Activated CD4-positive, alpha-beta T cell treated with anti-CD3 and anti-CD28 coated beads, Interleukin-2, amount 50 U/mL, for 24 hours (primary cell): ENCODE results near the gene CDC42EP3.
A peak's percentile ranks its signal among the peaks of the same experiment; 100 is the strongest.

ENCODE experiments used
- DNase-seq, 2 donors: peaks; one replicate each; pipeline ENCODE4 v3.0.0-alpha.2; 2020; ENCODE audit warnings: low read depth in 1 of 2, low spot score in 1 of 2

Gene CDC42EP3

GRCh38 chr2:37637190-37637860 is 34.1 kb downstream of the CDC42EP3 start:
- DNase-seq, result no peak

GRCh38 chr2:37636381-37637066 is 34.9 kb downstream of the CDC42EP3 start:
- DNase-seq, result no peak

GRCh38 chr2:37635504-37636380 is 35.7 kb downstream of the CDC42EP3 start:
- DNase-seq, result peak; percentile 42 to 80

GRCh38 chr2:37634914-37635503 is 36.4 kb downstream of the CDC42EP3 start:
- no peak for DNase-seq

- no peak for DNase-seq
These were observed 37.6 kb downstream of the CDC42EP3 start for GRCh38 chr2:37633845-37634244.

GRCh38 chr2:37633234-37633633 is 38.2 kb downstream of the CDC42EP3 start:
- no peak for DNase-seq

GRCh38 chr2:37632310-37632709 is 39.1 kb downstream of the CDC42EP3 start:
- DNase-seq, result no peak

- no peak for DNase-seq
These were observed 39.7 kb downstream of the CDC42EP3 start for GRCh38 chr2:37631698-37632097.

GRCh38 chr2:37631292-37631691 is 40.1 kb downstream of the CDC42EP3 start:
- DNase-seq, result no peak

GRCh38 chr2:37630776-37631175 is 40.7 kb downstream of the CDC42EP3 start:
- no peak for DNase-seq

GRCh38 chr2:37630301-37630700 is 41.1 kb downstream of the CDC42EP3 start:
- DNase-seq, result no peak

- DNase-seq, result no peak
These were observed 41.9 kb downstream of the CDC42EP3 start for GRCh38 chr2:37629529-37629928.

- DNase-seq, result no peak
These were observed 43.7 kb downstream of the CDC42EP3 start for GRCh38 chr2:37627710-37628109.

GRCh38 chr2:37625796-37626571 is 45.5 kb downstream of the CDC42EP3 start:
- DNase-seq, result peak in 1 of 2 donors; percentile 47

- DNase-seq, result no peak
These were observed 46.3 kb downstream of the CDC42EP3 start for GRCh38 chr2:37625156-37625555.

- peak in 1 of 2 donors; percentile 37 for DNase-seq
These were observed 47.2 kb downstream of the CDC42EP3 start for GRCh38 chr2:37623971-37624900.

- no peak for DNase-seq
These were observed 48.0 kb downstream of the CDC42EP3 start for GRCh38 chr2:37623406-37623805.

- no peak for DNase-seq
These were observed 48.9 kb downstream of the CDC42EP3 start for GRCh38 chr2:37622450-37623100.

- no peak for DNase-seq
These were observed 50.2 kb downstream of the CDC42EP3 start for GRCh38 chr2:37621199-37621598.
